Body of pancreas (tissue), 4 donors: Measurements from ENCODE around the gene POLH. TPM values are rescaled to one million over a fixed set of nuclear protein-coding genes. Genes with fewer than 3 reads are reported as not detected.
"Not testable (repeated sequence)": the region's sequence is repeated elsewhere in the genome, so short reads cannot be mapped to it uniquely, and the experiment has no call there.

ENCODE experiments used
- ATAC-seq: fragments of 150-250 bp; one replicate; pipeline ENCODE4 v1.9.1; 2016
- DNase-seq, 4 donors: peaks; one replicate each; pipeline ENCODE4 v3.0.0-alpha.2; 2019
- H3K27ac ChIP-seq, 4 donors: fragments of 200-600 bp; sonication (generic); 1 replicate in 3 of 4; 2 replicates in 1 of 4; pipeline versions ENCODE4 v1.5.1 to v1.6.1; 2016 to 2019; ENCODE audit warnings: mild to moderate bottlenecking in 1 of 4, mixed read lengths in 1 of 4, moderate library complexity in 1 of 4
- H3K27me3 ChIP-seq, 2 donors: fragments of 200-600 bp; sonication (generic); one replicate each; pipeline ENCODE4 v1.6.0; 2016; ENCODE audit warnings: mild to moderate bottlenecking in 1 of 2
- H3K36me3 ChIP-seq, 2 donors: fragments of 200-600 bp; sonication (generic); replicated peaks in 1 of 2; 2 replicates each; pipeline ENCODE4 v1.5.1; 2016; ENCODE audit warnings: low read depth in 2 of 2; ENCODE audit not compliant: insufficient read depth in 1 of 2
- H3K4me1 ChIP-seq: fragments of 200-600 bp; sonication (generic); one replicate; pipeline ENCODE4 v1.6.0; 2016
- H3K4me3 ChIP-seq, 2 donors: fragments of 200-600 bp; sonication (generic); 1 replicate in 1 of 2; 2 replicates in 1 of 2; pipeline ENCODE4 v1.5.1; 2016 to 2019
- H3K9me3 ChIP-seq, 3 donors: fragments of 200-600 bp; sonication (generic); 1 replicate in 2 of 3; 2 replicates in 1 of 3; pipeline ENCODE4 v1.5.1; 2016
- CTCF ChIP-seq, 7 experiments: fragments of 450-650 bp in 4 of 7; fragments of 200-600 bp in 3 of 7; sonication (generic) in 3 of 7; IDR thresholded peaks; one replicate each; pipeline ENCODE4 v1.5.1; 2016 to 2019; ENCODE audit warnings: antibody characterized with exemption in 7 of 7
- POLR2A ChIP-seq, 3 donors: fragments of 450-650 bp; IDR thresholded peaks; one replicate each; pipeline ENCODE4 v1.6.1; 2016; ENCODE audit warnings: antibody characterized with exemption in 3 of 3, mild to moderate bottlenecking in 2 of 3
- WGBS, 2 donors: methylation state at CpG; one replicate each; pipeline ENCODE4 v1.1.5; 2017; 5-methylcytosine and 5-hydroxymethylcytosine counted together
- intact Hi-C: fragments of 100-400 bp; cut with DNase I; formaldehyde crosslinking; loops from one replicate; pipeline ENCODE4 v1.15.1; 2023
- total RNA-seq, 2 donors: library from RNA; depleted of rRNA; stranded (reverse); fragments of >200 nt; gene quantifications; one replicate each; pipeline ENCODE4 v1.1.0, GENCODE V29; 2016

POLH gene
- total RNA-seq, 2 donors from 2014 or later = 4.3 to 8.8 TPM

GRCh38 chr6:43541774-43542471, 34.1 kb upstream of the POLH start:
- Histone ChIP-seq H3K27ac (no peak overlapping the region), H3K9me3 (no peaks in the 10 kb centered on the region), H3K27me3 (no peaks in the 10 kb centered on the region), H3K4me3 (no peak overlapping the region), H3K4me1 (no peaks in the 10 kb centered on the region), H3K36me3 (peaks cover 6 to 19% of the 10 kb centered on the region in 2 donors)
- intact Hi-C loops = no loop called here
- no peak for TF ChIP-seq POLR2A (IDR thresholded peaks at IDR 0.05)
- no peak for ATAC-seq
- 91 to 95% methylated on average over 8 of the region's 8 CpGs for WGBS, 2 donors
- DNase-seq = no peak

- TF ChIP-seq CTCF (IDR thresholded peaks at IDR 0.05) = no peak
- TF ChIP-seq POLR2A (IDR thresholded peaks at IDR 0.05) = no peak
- no peak for ATAC-seq
- no peak overlapping the region for H3K27ac ChIP-seq
- 58 to 61% methylated on average over 4 of the region's 4 CpGs for whole genome bisulfite sequencing, 2 donors
- intact Hi-C loops = no loop called here
- no peaks in the 10 kb centered on the region for H3K9me3 ChIP-seq
- no peak overlapping the region for H3K4me3 ChIP-seq
- DNase-seq = no peak
- H3K27me3 ChIP-seq = no peaks in the 10 kb centered on the region
- no peaks in the 10 kb centered on the region for H3K4me1 ChIP-seq
- H3K36me3 ChIP-seq = peaks cover 6 to 42% of the 10 kb centered on the region in 2 donors
These were observed 31.5 kb upstream of the POLH start for GRCh38 chr6:43544461-43544860.

GRCh38 chr6:43547222-43547621, 28.8 kb upstream of the POLH start:
- no peaks in the 10 kb centered on the region for H3K27me3 ChIP-seq
- intact Hi-C loops = no loop called here
- DNase-seq (no peak), ATAC-seq (no peak)
- TF ChIP-seq CTCF (IDR thresholded peaks at IDR 0.05) (no peak), POLR2A (IDR thresholded peaks at IDR 0.05) (no peak)
- no peak overlapping the region for H3K4me3 ChIP-seq
- 84 to 85% methylated on average over 3 of the region's 3 CpGs for WGBS, 2 donors
- no peak overlapping the region for H3K27ac ChIP-seq
- H3K9me3 ChIP-seq = no peaks in the 10 kb centered on the region
- H3K4me1 ChIP-seq = no peaks in the 10 kb centered on the region
- H3K36me3 ChIP-seq = peaks cover 0 to 62% of the 10 kb centered on the region in 2 donors

- DNase-seq, H3K27ac ChIP-seq, intact Hi-C loops, H3K9me3 ChIP-seq, H3K4me1 ChIP-seq, H3K4me3 ChIP-seq, H3K27me3 ChIP-seq, ATAC-seq: not testable (repeated sequence)
- H3K36me3 ChIP-seq = peaks cover 13 to 39% of the 10 kb centered on the region in 2 donors
- WGBS, 2 donors = 94 to 95% methylated on average over 7 of the region's 7 CpGs
These were observed 18.4 kb upstream of the POLH start for GRCh38 chr6:43557620-43558019.

- no peak overlapping the region for H3K4me3 ChIP-seq
- peaks cover 7 to 39% of the 10 kb centered on the region in 2 donors for H3K36me3 ChIP-seq
- ATAC-seq (no peak), DNase-seq (no peak)
- intact Hi-C loops = no loop called here
- H3K4me1 ChIP-seq = no peaks in the 10 kb centered on the region
- H3K27me3 ChIP-seq = no peaks in the 10 kb centered on the region
- no peak for TF ChIP-seq POLR2A (IDR thresholded peaks at IDR 0.05)
- no peak for TF ChIP-seq CTCF (IDR thresholded peaks at IDR 0.05)
- no peaks in the 10 kb centered on the region for H3K9me3 ChIP-seq
- H3K27ac ChIP-seq = no peak overlapping the region
These were observed 16.7 kb upstream of the POLH start for GRCh38 chr6:43559328-43559727.

- DNase-seq (no peak), ATAC-seq (no peak)
- 74 to 87% methylated on average over 5 of the region's 5 CpGs for WGBS, 2 donors
- TF ChIP-seq POLR2A (IDR thresholded peaks at IDR 0.05) = no peak
- TF ChIP-seq CTCF (IDR thresholded peaks at IDR 0.05) = no peak
- H3K27ac ChIP-seq = no peak overlapping the region
- no peaks in the 10 kb centered on the region for H3K27me3 ChIP-seq
- no peak overlapping the region for H3K4me3 ChIP-seq
- no peaks in the 10 kb centered on the region for H3K9me3 ChIP-seq
- peaks cover 0 to 25% of the 10 kb centered on the region in 2 donors for H3K36me3 ChIP-seq
- intact Hi-C loops = no loop called here
- peaks cover 10% of the 10 kb centered on the region for H3K4me1 ChIP-seq
These were observed 5.0 kb upstream of the POLH start for GRCh38 chr6:43570876-43571441.
